ENCODE measurements around the gene ELSPBP1. TPM values are rescaled to one million over a fixed set of nuclear protein-coding genes. Genes with fewer than 3 reads are reported as not detected.

The ELSPBP1 gene
- total and polyA plus RNA-seq, 4 experiments from 2014 or later = not detected

DNA sequence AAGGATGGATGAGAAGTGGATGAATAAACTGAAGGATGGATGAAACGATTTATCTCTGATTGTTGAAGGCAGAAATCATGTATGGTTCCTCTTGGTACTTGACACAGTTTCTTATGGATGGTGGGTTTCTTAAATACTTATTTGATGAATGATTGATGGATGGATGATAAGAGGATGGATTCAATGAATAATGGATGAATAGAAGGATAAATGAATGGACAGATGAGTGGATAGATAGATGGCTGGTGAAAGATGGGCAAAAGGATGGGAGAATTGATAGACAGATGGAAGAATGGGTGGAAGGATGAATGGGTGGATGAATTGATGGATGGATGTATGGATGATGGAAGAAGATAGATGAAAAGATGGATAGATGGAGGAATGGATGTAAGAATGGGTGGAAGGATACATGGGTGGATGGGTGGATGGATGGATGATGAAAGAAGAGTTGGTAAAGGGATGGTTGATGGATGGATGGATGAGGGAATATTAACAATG lies 1.8 kb downstream of the ELSPBP1 start:
- no peak overlapping the region for H3K27ac ChIP-seq (ENCODE audit: low read depth, low read length)
- intact Hi-C loops (cut with micrococcal nuclease) = no loop called here
- no peaks in the 10 kb centered on the region for H3K36me3 ChIP-seq (ENCODE audit: insufficient read depth, low read length)
- peaks cover 15 to 22% of the 10 kb centered on the region in 2 donors for H3K27me3 Mint-ChIP-seq
- H3K4me3 ChIP-seq (ENCODE audit: low read length in 2 of 2) = no peak overlapping the region
- no peak overlapping the region for H3K27ac Mint-ChIP-seq
- no peak for DNase-seq
- H3K9me3 Mint-ChIP-seq = no peaks in the 10 kb centered on the region
- H3K4me1 ChIP-seq (ENCODE audit: insufficient read depth, low read length) = no peaks in the 10 kb centered on the region
- H3K36me3 Mint-ChIP-seq = no peaks in the 10 kb centered on the region
- no peaks in the 10 kb centered on the region for H3K4me1 Mint-ChIP-seq
- no peaks in the 10 kb centered on the region for H3K27me3 ChIP-seq (ENCODE audit: insufficient read depth, low read length)
- POLR2A ChIA-PET (ENCODE audit: partially characterized antibody) = no interaction called here
- no peak overlapping the region for H3K4me3 Mint-ChIP-seq
- CTCF ChIA-PET (ENCODE audit: partially characterized antibody) = no interaction called here
- H3K9me3 ChIP-seq (ENCODE audit: control insufficient read depth in 1 of 2, low read length in 2 of 2) = no peaks in the 10 kb centered on the region

GRCh38 chr19:47998800-47999199 lies 4.4 kb downstream of the ELSPBP1 start:
- H3K9me3 ChIP-seq (ENCODE audit: control insufficient read depth in 1 of 2, low read length in 2 of 2) = no peaks in the 10 kb centered on the region
- ChIA-PET CTCF (ENCODE audit: partially characterized antibody) (no interaction called here), POLR2A (ENCODE audit: partially characterized antibody) (no interaction called here)
- Mint-ChIP-seq H3K4me1 (no peaks in the 10 kb centered on the region), H3K27me3 (peaks cover 18 to 24% of the 10 kb centered on the region in 2 donors), H3K4me3 (no peak overlapping the region), H3K36me3 (no peaks in the 10 kb centered on the region), H3K27ac (no peak overlapping the region), H3K9me3 (no peaks in the 10 kb centered on the region)
- H3K36me3 ChIP-seq (ENCODE audit: insufficient read depth, low read length) = no peaks in the 10 kb centered on the region
- no peak for DNase-seq
- intact Hi-C loops (cut with micrococcal nuclease) = no loop called here
- H3K27ac ChIP-seq (ENCODE audit: low read depth, low read length) = no peak overlapping the region
- H3K27me3 ChIP-seq (ENCODE audit: insufficient read depth, low read length) = no peaks in the 10 kb centered on the region
- no peak overlapping the region for H3K4me3 ChIP-seq (ENCODE audit: low read length in 2 of 2)
- no peaks in the 10 kb centered on the region for H3K4me1 ChIP-seq (ENCODE audit: insufficient read depth, low read length)

GRCh38 chr19:48000846-48001245 lies 6.4 kb downstream of the ELSPBP1 start:
- no peak overlapping the region for H3K4me3 ChIP-seq (ENCODE audit: low read length in 2 of 2)
- Mint-ChIP-seq H3K27ac (no peak overlapping the region), H3K36me3 (no peaks in the 10 kb centered on the region), H3K9me3 (no peaks in the 10 kb centered on the region), H3K4me1 (no peaks in the 10 kb centered on the region), H3K27me3 (peaks cover 16 to 18% of the 10 kb centered on the region in 2 donors), H3K4me3 (no peak overlapping the region)
- H3K36me3 ChIP-seq (ENCODE audit: insufficient read depth, low read length) = no peaks in the 10 kb centered on the region
- H3K9me3 ChIP-seq (ENCODE audit: control insufficient read depth in 1 of 2, low read length in 2 of 2) = no peaks in the 10 kb centered on the region
- POLR2A ChIA-PET (ENCODE audit: partially characterized antibody) = no interaction called here
- no peak overlapping the region for H3K27ac ChIP-seq (ENCODE audit: low read depth, low read length)
- no peaks in the 10 kb centered on the region for H3K4me1 ChIP-seq (ENCODE audit: insufficient read depth, low read length)
- no peak for DNase-seq
- CTCF ChIA-PET (ENCODE audit: partially characterized antibody) = no interaction called here
- intact Hi-C loops (cut with micrococcal nuclease) = no loop called here
- no peaks in the 10 kb centered on the region for H3K27me3 ChIP-seq (ENCODE audit: insufficient read depth, low read length)

DNA sequence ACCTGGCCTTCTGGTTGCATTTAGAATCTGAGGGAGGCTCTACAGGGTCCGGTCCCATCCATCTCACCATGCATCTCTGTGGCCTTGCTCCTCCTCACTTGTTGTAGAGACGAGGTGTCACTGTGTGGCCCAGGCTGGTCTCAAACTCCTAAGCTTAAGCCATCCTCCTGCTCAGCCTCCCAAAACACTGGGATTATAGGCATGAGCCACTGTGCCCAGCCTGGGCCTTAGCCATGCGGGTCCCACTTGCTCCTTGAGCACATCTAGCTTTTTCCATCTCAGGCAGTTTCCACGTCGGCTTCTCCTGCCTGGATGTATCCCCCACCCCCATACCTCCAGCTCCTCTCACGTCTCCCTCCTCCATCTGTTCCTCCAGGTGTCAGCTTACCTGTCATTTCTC lies 9.8 kb downstream of the ELSPBP1 start:
- DNase-seq = no peak
- ChIA-PET POLR2A (ENCODE audit: partially characterized antibody) (no interaction called here), CTCF (ENCODE audit: partially characterized antibody) (interaction anchor here (0.9 kb wide), 1 partner anchor 33 kb away, joined by 3 read pairs; no protein-coding TSS in a partner anchor)
- peaks cover 0 to 10% (median 3%) of the 10 kb centered on the region in 8 donors for H3K9me3 Mint-ChIP-seq
- intact Hi-C loops (cut with micrococcal nuclease) = no loop called here
- no peaks in the 10 kb centered on the region for H3K27me3 ChIP-seq (ENCODE audit: insufficient read depth, low read length)
- no peak overlapping the region for H3K27ac Mint-ChIP-seq
- peaks cover 16 to 22% of the 10 kb centered on the region in 2 donors for H3K27me3 Mint-ChIP-seq
- no peak overlapping the region for H3K4me3 Mint-ChIP-seq
- no peaks in the 10 kb centered on the region for H3K4me1 ChIP-seq (ENCODE audit: insufficient read depth, low read length)
- H3K27ac ChIP-seq (ENCODE audit: low read depth, low read length) = no peak overlapping the region
- H3K36me3 ChIP-seq (ENCODE audit: insufficient read depth, low read length) = no peaks in the 10 kb centered on the region
- H3K9me3 ChIP-seq (ENCODE audit: control insufficient read depth in 1 of 2, low read length in 2 of 2) = no peaks in the 10 kb centered on the region
- H3K4me3 ChIP-seq (ENCODE audit: low read length in 2 of 2) = no peak overlapping the region
- H3K4me1 Mint-ChIP-seq = no peaks in the 10 kb centered on the region
- no peaks in the 10 kb centered on the region for H3K36me3 Mint-ChIP-seq

- no peak overlapping the region for H3K27ac ChIP-seq (ENCODE audit: low read depth, low read length)
- ChIA-PET CTCF (ENCODE audit: partially characterized antibody) (no interaction called here), POLR2A (ENCODE audit: partially characterized antibody) (no interaction called here)
- H3K4me3 ChIP-seq (ENCODE audit: low read length in 2 of 2) = no peak overlapping the region
- Mint-ChIP-seq H3K27me3 (peaks cover 15 to 20% of the 10 kb centered on the region in 2 donors), H3K4me1 (no peaks in the 10 kb centered on the region), H3K27ac (no peak overlapping the region), H3K4me3 (no peak overlapping the region), H3K36me3 (no peaks in the 10 kb centered on the region), H3K9me3 (peaks cover 0 to 11% (median 5%) of the 10 kb centered on the region in 8 donors)
- intact Hi-C loops (cut with micrococcal nuclease) = no loop called here
- H3K9me3 ChIP-seq (ENCODE audit: control insufficient read depth in 1 of 2, low read length in 2 of 2) = no peaks in the 10 kb centered on the region
- no peak for DNase-seq
- no peaks in the 10 kb centered on the region for H3K27me3 ChIP-seq (ENCODE audit: insufficient read depth, low read length)
- H3K36me3 ChIP-seq (ENCODE audit: insufficient read depth, low read length) = no peaks in the 10 kb centered on the region
- no peaks in the 10 kb centered on the region for H3K4me1 ChIP-seq (ENCODE audit: insufficient read depth, low read length)
Measured at GRCh38 chr19:48006762-48007161, 12.3 kb downstream of the ELSPBP1 start.

- Histone ChIP-seq H3K27ac (ENCODE audit: low read depth, low read length) (no peak overlapping the region), H3K9me3 (ENCODE audit: control insufficient read depth in 1 of 2, low read length in 2 of 2) (no peaks in the 10 kb centered on the region), H3K27me3 (ENCODE audit: insufficient read depth, low read length) (no peaks in the 10 kb centered on the region), H3K4me3 (ENCODE audit: low read length in 2 of 2) (no peak overlapping the region), H3K4me1 (ENCODE audit: insufficient read depth, low read length) (no peaks in the 10 kb centered on the region), H3K36me3 (ENCODE audit: insufficient read depth, low read length) (no peaks in the 10 kb centered on the region)
- DNase-seq = no peak
- intact Hi-C loops (cut with micrococcal nuclease) = no loop called here
- Mint-ChIP-seq H3K4me1 (no peaks in the 10 kb centered on the region), H3K9me3 (peaks cover 0 to 14% (median 6%) of the 10 kb centered on the region in 8 donors), H3K27ac (no peak overlapping the region), H3K27me3 (peaks cover 15 to 19% of the 10 kb centered on the region in 2 donors), H3K4me3 (no peak overlapping the region), H3K36me3 (no peaks in the 10 kb centered on the region)
- ChIA-PET POLR2A (ENCODE audit: partially characterized antibody) (no interaction called here), CTCF (ENCODE audit: partially characterized antibody) (no interaction called here)
Measured at GRCh38 chr19:48010932-48011758, 16.7 kb downstream of the ELSPBP1 start.

GRCh38 chr19:48020686-48021085 lies 26.3 kb downstream of the ELSPBP1 start:
- Mint-ChIP-seq H3K27ac (no peak overlapping the region), H3K4me3 (no peak overlapping the region), H3K27me3 (peaks cover 21 to 47% of the 10 kb centered on the region in 2 donors), H3K36me3 (no peaks in the 10 kb centered on the region), H3K9me3 (peaks cover 0 to 4% (median 0%) of the 10 kb centered on the region in 8 donors), H3K4me1 (no peaks in the 10 kb centered on the region)
- no peak for DNase-seq
- no peaks in the 10 kb centered on the region for H3K36me3 ChIP-seq (ENCODE audit: insufficient read depth, low read length)
- no peak overlapping the region for H3K27ac ChIP-seq (ENCODE audit: low read depth, low read length)
- ChIA-PET POLR2A (ENCODE audit: partially characterized antibody) (no interaction called here), CTCF (ENCODE audit: partially characterized antibody) (no interaction called here)
- H3K9me3 ChIP-seq (ENCODE audit: control insufficient read depth in 1 of 2, low read length in 2 of 2) = no peaks in the 10 kb centered on the region
- intact Hi-C loops (cut with micrococcal nuclease) = no loop called here
- no peaks in the 10 kb centered on the region for H3K27me3 ChIP-seq (ENCODE audit: insufficient read depth, low read length)
- H3K4me1 ChIP-seq (ENCODE audit: insufficient read depth, low read length) = no peaks in the 10 kb centered on the region
- H3K4me3 ChIP-seq (ENCODE audit: low read length in 2 of 2) = no peak overlapping the region
